K562 (cell line): ENCODE data around the gene SDF4. TPM values are rescaled to one million over a fixed set of nuclear protein-coding genes. Genes with fewer than 3 reads are reported as not detected.

ENCODE experiments used
- ASH1L ChIP-seq: fragments of 450-650 bp; IDR thresholded peaks from 2 replicates; pipeline ENCODE4 v1.6.1; 2018; ENCODE audit warnings: borderline replicate concordance, mild to moderate bottlenecking, low read depth; ENCODE audit not compliant: partially characterized antibody
- CCAR2 ChIP-seq: fragments of 200-400 bp; formaldehyde crosslinking; IDR thresholded peaks from 2 replicates; pipeline ENCODE4 v1.6.1; 2017; ENCODE audit warnings: mild to moderate bottlenecking, low read depth, low read length
- CREB5 ChIP-seq: fragments of 250-450 bp; sonication (Bioruptor Pico); IDR thresholded peaks from 2 replicates; pipeline ENCODE4 v1.5.0; 2020; ENCODE audit warnings: mild to moderate bottlenecking
- CREM ChIP-seq: IDR thresholded peaks from 2 replicates; pipeline ENCODE4 v1.6.1; 2014; ENCODE audit warnings: antibody characterized with exemption, low read depth
- EP300 ChIP-seq: IDR thresholded peaks from 2 replicates; pipeline ENCODE4 v1.6.1; 2012; ENCODE audit warnings: low read length, improper control_type of control experiment
- ETS1 ChIP-seq: conservative IDR thresholded peaks from 2 replicates; pipeline ENCODE4 v1.6.1; 2011; ENCODE audit warnings: low read depth, mild to moderate bottlenecking, low read length; ENCODE audit not compliant: control insufficient read depth
- ETV6 ChIP-seq, 3 experiments: fragments of 150-350 bp in 1 of 3; sonication (generic) in 1 of 3; formaldehyde crosslinking in 1 of 3; IDR thresholded peaks; 2 replicates each; pipeline versions ENCODE4 v1.6.1 to v1.8.0; 2014 to 2022; ENCODE audit warnings: borderline replicate concordance in 2 of 3, low read depth in 2 of 3, antibody characterized with exemption in 1 of 3, low read length in 1 of 3, mild to moderate bottlenecking in 1 of 3, missing genetic modification reagents in 1 of 3
- GABPB1 ChIP-seq: sonication (generic); formaldehyde crosslinking; IDR thresholded peaks from 2 replicates; pipeline ENCODE4 v1.8.0; 2022; ENCODE audit warnings: mild to moderate bottlenecking, missing genetic modification reagents
- HNRNPLL ChIP-seq: fragments of 200-400 bp; formaldehyde crosslinking; IDR thresholded peaks from 2 replicates; pipeline ENCODE4 v1.6.1; 2017; ENCODE audit warnings: low read length, low read depth, mild to moderate bottlenecking; ENCODE audit not compliant: poor library complexity, severe bottlenecking
- NFE2L1 ChIP-seq: fragments of 450-650 bp; IDR thresholded peaks from 2 replicates; pipeline ENCODE4 v1.6.1; 2016; ENCODE audit warnings: missing genetic modification characterization, low read depth, mild to moderate bottlenecking, missing compliant biosample characterization, moderate library complexity, borderline replicate concordance
- PBX2 ChIP-seq, 2 experiments: IDR thresholded peaks in 1 of 2; conservative IDR thresholded peaks in 1 of 2; 2 replicates each; pipeline ENCODE4 v1.6.1; 2016; ENCODE audit warnings: low read depth in 2 of 2, mild to moderate bottlenecking in 1 of 2, missing compliant biosample characterization in 1 of 2, missing genetic modification characterization in 1 of 2, moderate library complexity in 1 of 2
- PHF21A ChIP-seq: fragments of 450-650 bp; IDR thresholded peaks from 2 replicates; pipeline ENCODE4 v1.6.1; 2017; ENCODE audit warnings: low read depth, borderline replicate concordance
- POLR2A ChIP-seq: fragments of 450-650 bp; conservative IDR thresholded peaks from 2 replicates; pipeline ENCODE4 v1.6.1; 2016
- POLR3A ChIP-seq: IDR thresholded peaks from 2 replicates; pipeline ENCODE4 v1.6.1; 2011; ENCODE audit warnings: borderline replicate concordance, mild to moderate bottlenecking, moderate library complexity; ENCODE audit not compliant: insufficient read length, insufficient read depth; ENCODE audit errors: extremely low read depth
- SMARCB1 ChIP-seq: IDR thresholded peaks from 2 replicates; pipeline ENCODE4 v1.6.1; 2011; ENCODE audit warnings: improper control_type of control experiment, low read depth; ENCODE audit not compliant: insufficient read length
- SPI1 ChIP-seq: IDR thresholded peaks from 2 replicates; pipeline ENCODE4 v1.6.1; 2011; ENCODE audit warnings: low read depth, low read length, control low read depth, borderline replicate concordance
- U2AF2 ChIP-seq: fragments of 200-400 bp; formaldehyde crosslinking; optimal IDR thresholded peaks from 2 replicates; pipeline ENCODE3; 2017; ENCODE audit warnings: low read depth, mild to moderate bottlenecking, low read length
- XRCC3 ChIP-seq: fragments of 450-650 bp; IDR thresholded peaks from 2 replicates; pipeline ENCODE4 v1.6.1; 2017; ENCODE audit warnings: mild to moderate bottlenecking, moderate library complexity
- ZC3H8 ChIP-seq: fragments of 450-650 bp; IDR thresholded peaks from 2 replicates; pipeline ENCODE4 v1.6.1; 2017
- ZNF146 ChIP-seq: IDR thresholded peaks from one replicate; pipeline ENCODE4 v1.6.1; 2018; ENCODE audit warnings: missing compliant biosample characterization; ENCODE audit not compliant: unreplicated experiment
- ZNF347 ChIP-seq: fragments of 450-650 bp; formaldehyde crosslinking; IDR thresholded peaks from 2 replicates; pipeline ENCODE4 v1.4.0; 2020; ENCODE audit warnings: low read depth, mild to moderate bottlenecking, moderate library complexity
- ZNF551 ChIP-seq: fragments of 250-450 bp; sonication (Bioruptor Pico); IDR thresholded peaks from 2 replicates; pipeline ENCODE4 v1.5.0; 2021; ENCODE audit warnings: mild to moderate bottlenecking, moderate library complexity
- ZNF764 ChIP-seq: fragments of 250-450 bp; sonication (Bioruptor Pico); IDR thresholded peaks from 2 replicates; pipeline ENCODE4 v1.4.0; 2020; ENCODE audit warnings: low read depth, mild to moderate bottlenecking, moderate library complexity
- polyA plus RNA-seq, 8 experiments: library from polyadenylated mRNA; depleted of rRNA in 4 of 8; stranded (reverse) in 5 of 8; unstranded in 3 of 8; fragments of >200 nt; fragmentation: Nextera tagmentation in 2 of 8; fragmentation: Illumina TruSeq in 1 of 8; extraction: Ambion mirVana in 2 of 8; extraction: Trizol in 1 of 8; gene quantifications; 2 replicates each; pipeline versions ENCODE4 v1.2.1 to v1.2.3, GENCODE V29; 2011 to 2014; ENCODE audit warnings: inconsistent platforms in 1 of 8, missing spikeins in 1 of 8
- total RNA-seq, 7 experiments: library from RNA; depleted of rRNA in 6 of 7; stranded (reverse); fragments of >200 nt in 6 of 7; fragmentation: Illumina TruSeq in 2 of 7; extraction: Trizol in 2 of 7; gene quantifications; 2 replicates each; pipeline versions ENCODE4 v1.2.1 to v1.2.3, GENCODE V29; 2011 to 2021; ENCODE audit warnings: low replicate concordance in 1 of 7

Gene SDF4
- total and polyA plus RNA-seq, 9 of the 15 experiments (the other 6 are each of a cell fraction or from before 2014, with no cell fraction given) = 0.35 to 160 (median 65.2) TPM

GRCh38 chr1:1273512-1274298 is 41.9 kb upstream of the SDF4 start, which contains the start of gene UBE2J2 (continued):
- no peak for TF ChIP-seq ETV6 (IDR thresholded peaks at IDR 0.05; ENCODE audit: borderline replicate concordance in 1 of 2, low read depth in 2 of 2, low read length in 1 of 2)
- TF ChIP-seq ETV6 (CRISPR knock-in tag; IDR thresholded peaks at IDR 0.05; ENCODE audit: borderline replicate concordance) = no peak
- TF ChIP-seq ZNF146 = peak; percentile 3
- no peak for TF ChIP-seq CCAR2
- no peak for TF ChIP-seq ZNF764 (CRISPR knock-in tag)
- TF ChIP-seq ZNF551 (CRISPR knock-in tag) = no peak
- no peak for TF ChIP-seq POLR3A
- TF ChIP-seq CREB5 (CRISPR knock-in tag) = no peak
- no peak for TF ChIP-seq PBX2 (CRISPR knock-in tag; IDR thresholded peaks at IDR 0.05; ENCODE audit: low read depth)
- TF ChIP-seq PBX2 (tag; conservative IDR thresholded peaks at IDR 0.05; ENCODE audit: low read depth) = no peak
- TF ChIP-seq XRCC3 = no peak
- no peak for TF ChIP-seq U2AF2
- no peak for TF ChIP-seq SPI1
- no peak for TF ChIP-seq NFE2L1 (tag)
- TF ChIP-seq ASH1L = no peak
- TF ChIP-seq GABPB1 = peak; percentile 94
- TF ChIP-seq SMARCB1 = no peak
- peak; percentile 89 for TF ChIP-seq CREM
- TF ChIP-seq HNRNPLL = no peak
- no peak for TF ChIP-seq ZNF347
- TF ChIP-seq PHF21A = no peak
- TF ChIP-seq ETS1 = 0 out of 2 replicates have a peak, but pooled peaks have one; percentile 25
- no peak for TF ChIP-seq ZC3H8
- TF ChIP-seq POLR2A = peak; percentile 79
- TF ChIP-seq EP300 = 0 out of 2 replicates have a peak, but pooled peaks have one; percentile 28
